Parathyroid adenoma (tissue), 2 donors: ENCODE results near the gene TIGD6.

Experiments used
- H2AFZ ChIP-seq: fragments of 300-600 bp; sonication (generic); one replicate; pipeline ENCODE4 v1.7.0; 2017; ENCODE audit warnings: antibody characterized with exemption, mild to moderate bottlenecking
- H3K27ac ChIP-seq: fragments of 300-600 bp; sonication (generic); one replicate; pipeline ENCODE4 v1.7.0; 2017
- H3K27me3 ChIP-seq: fragments of 300-600 bp; sonication (generic); one replicate; pipeline ENCODE4 v1.7.0; 2017; ENCODE audit warnings: low read length; ENCODE audit not compliant: control insufficient read depth, insufficient read depth
- H3K36me3 ChIP-seq: fragments of 300-600 bp; sonication (generic); one replicate; pipeline ENCODE4 v1.7.0; 2017; ENCODE audit warnings: low read length; ENCODE audit not compliant: control insufficient read depth, insufficient read depth
- H3K4me1 ChIP-seq: fragments of 300-600 bp; sonication (generic); one replicate; pipeline ENCODE4 v1.7.0; 2017; ENCODE audit warnings: control low read depth
- H3K4me2 ChIP-seq: fragments of 300-600 bp; sonication (generic); one replicate; pipeline ENCODE4 v1.7.0; 2017; ENCODE audit warnings: low read length
- H3K4me3 ChIP-seq: fragments of 300-600 bp; sonication (generic); one replicate; pipeline ENCODE4 v1.7.0; 2017; ENCODE audit warnings: low read depth, low read length
- H3K79me2 ChIP-seq: fragments of 300-600 bp; sonication (generic); one replicate; pipeline ENCODE4 v1.7.0; 2017; ENCODE audit warnings: control low read depth
- H3K9ac ChIP-seq: fragments of 300-600 bp; sonication (generic); one replicate; pipeline ENCODE4 v1.7.0; 2017; ENCODE audit warnings: mild to moderate bottlenecking
- H3K9me3 ChIP-seq: fragments of 300-600 bp; sonication (generic); one replicate; pipeline ENCODE4 v1.7.0; 2017; ENCODE audit warnings: low read length; ENCODE audit not compliant: control insufficient read depth
- TF ChIP-seq, protein P1 (sequence below): fragments of 300-600 bp; sonication (generic); IDR thresholded peaks from one replicate; pipeline ENCODE4 v1.7.0; 2017; ENCODE audit warnings: antibody characterized with exemption, mild to moderate bottlenecking
- donor health status: primary hyperparathyroidism.

Gene TIGD6

DNA sequence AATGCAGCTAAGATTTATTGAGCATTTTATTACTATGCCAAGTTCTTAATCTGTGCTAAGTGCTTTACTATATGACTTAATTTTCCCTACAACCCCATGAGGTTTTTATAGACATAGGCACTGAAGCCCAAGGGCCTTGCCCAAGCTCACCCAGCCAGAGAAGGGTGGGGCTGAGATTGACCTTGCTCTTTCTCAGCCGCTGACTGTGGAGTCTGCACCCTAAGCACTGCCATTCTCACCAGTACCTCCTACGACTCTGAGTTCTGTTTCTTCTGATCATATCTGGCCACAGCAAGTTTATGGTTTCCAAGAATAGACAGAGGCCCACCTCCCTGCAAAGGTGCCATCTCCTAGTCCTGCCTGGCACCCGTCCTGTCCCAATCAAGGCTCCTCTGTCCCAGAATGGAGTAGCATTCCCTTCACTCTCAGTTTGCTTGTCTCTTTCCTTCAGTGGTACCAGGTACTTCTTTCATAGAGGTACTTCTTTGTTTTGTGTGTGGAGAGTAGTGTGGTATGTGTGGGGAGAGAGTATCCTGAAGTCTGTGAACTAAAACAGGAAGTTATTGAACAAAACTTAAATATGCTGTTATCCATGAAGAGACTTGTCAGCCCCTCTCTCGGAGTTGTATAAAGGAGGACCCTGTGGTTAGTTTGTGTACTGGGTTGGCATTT is 43.3 kb upstream of the TIGD6 start:
- Histone ChIP-seq H3K79me2 (no peaks in the 10 kb centered on the region), H3K4me1 (peaks cover 18% of the 10 kb centered on the region), H3K4me2 (no peak overlapping the region), H3K4me3 (no peak overlapping the region), H2AFZ (no peak overlapping the region), H3K9ac (no peak overlapping the region), H3K36me3 (no peaks in the 10 kb centered on the region), H3K27me3 (no peaks in the 10 kb centered on the region), H3K9me3 (no peaks in the 10 kb centered on the region), H3K27ac (peak overlapping the region; percentile 11)
- TF ChIP-seq, protein P1, sequence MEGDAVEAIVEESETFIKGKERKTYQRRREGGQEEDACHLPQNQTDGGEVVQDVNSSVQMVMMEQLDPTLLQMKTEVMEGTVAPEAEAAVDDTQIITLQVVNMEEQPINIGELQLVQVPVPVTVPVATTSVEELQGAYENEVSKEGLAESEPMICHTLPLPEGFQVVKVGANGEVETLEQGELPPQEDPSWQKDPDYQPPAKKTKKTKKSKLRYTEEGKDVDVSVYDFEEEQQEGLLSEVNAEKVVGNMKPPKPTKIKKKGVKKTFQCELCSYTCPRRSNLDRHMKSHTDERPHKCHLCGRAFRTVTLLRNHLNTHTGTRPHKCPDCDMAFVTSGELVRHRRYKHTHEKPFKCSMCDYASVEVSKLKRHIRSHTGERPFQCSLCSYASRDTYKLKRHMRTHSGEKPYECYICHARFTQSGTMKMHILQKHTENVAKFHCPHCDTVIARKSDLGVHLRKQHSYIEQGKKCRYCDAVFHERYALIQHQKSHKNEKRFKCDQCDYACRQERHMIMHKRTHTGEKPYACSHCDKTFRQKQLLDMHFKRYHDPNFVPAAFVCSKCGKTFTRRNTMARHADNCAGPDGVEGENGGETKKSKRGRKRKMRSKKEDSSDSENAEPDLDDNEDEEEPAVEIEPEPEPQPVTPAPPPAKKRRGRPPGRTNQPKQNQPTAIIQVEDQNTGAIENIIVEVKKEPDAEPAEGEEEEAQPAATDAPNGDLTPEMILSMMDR = no peak

DNA sequence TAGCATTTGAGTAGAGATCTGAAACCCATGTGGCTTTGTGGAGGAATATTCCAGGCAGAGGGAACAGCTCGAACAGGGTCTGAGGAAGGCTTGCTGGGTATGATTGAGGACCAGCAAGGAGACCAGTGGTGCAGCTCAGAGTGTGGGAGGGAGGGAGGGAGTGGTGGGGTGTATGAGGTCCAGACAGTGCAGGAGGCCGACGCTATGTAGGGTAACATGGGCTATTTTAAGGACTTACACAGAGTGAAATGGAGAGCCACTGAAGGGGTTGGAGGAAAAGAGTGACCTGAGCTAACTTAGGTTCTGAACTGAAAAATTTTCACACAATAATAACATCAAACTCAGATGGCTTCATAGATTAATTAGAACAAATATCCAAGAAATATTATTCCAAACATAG is 42.0 kb upstream of the TIGD6 start:
- H2AFZ ChIP-seq = no peak overlapping the region
- no peaks in the 10 kb centered on the region for H3K27me3 ChIP-seq
- H3K79me2 ChIP-seq = no peaks in the 10 kb centered on the region
- H3K4me3 ChIP-seq = no peak overlapping the region
- no peak overlapping the region for H3K9ac ChIP-seq
- H3K4me2 ChIP-seq = no peak overlapping the region
- H3K9me3 ChIP-seq = no peaks in the 10 kb centered on the region
- H3K36me3 ChIP-seq = no peaks in the 10 kb centered on the region
- TF ChIP-seq, protein P1 = no peak
- H3K4me1 ChIP-seq = peaks cover 18% of the 10 kb centered on the region
- no peak overlapping the region for H3K27ac ChIP-seq

GRCh38 chr5:150038547-150038946 is 38.1 kb upstream of the TIGD6 start:
- no peak overlapping the region for H3K27ac ChIP-seq
- H2AFZ ChIP-seq = no peak overlapping the region
- H3K79me2 ChIP-seq = no peaks in the 10 kb centered on the region
- peaks cover 4% of the 10 kb centered on the region for H3K4me1 ChIP-seq
- TF ChIP-seq, protein P1 = no peak
- no peak overlapping the region for H3K9ac ChIP-seq
- H3K27me3 ChIP-seq = no peaks in the 10 kb centered on the region
- no peaks in the 10 kb centered on the region for H3K9me3 ChIP-seq
- no peaks in the 10 kb centered on the region for H3K36me3 ChIP-seq
- no peak overlapping the region for H3K4me2 ChIP-seq
- H3K4me3 ChIP-seq = no peak overlapping the region

- H3K27me3 ChIP-seq = no peaks in the 10 kb centered on the region
- TF ChIP-seq, protein P1 = no peak
- no peaks in the 10 kb centered on the region for H3K79me2 ChIP-seq
- no peaks in the 10 kb centered on the region for H3K36me3 ChIP-seq
- no peak overlapping the region for H3K4me3 ChIP-seq
- no peaks in the 10 kb centered on the region for H3K4me1 ChIP-seq
- no peak overlapping the region for H2AFZ ChIP-seq
- no peaks in the 10 kb centered on the region for H3K9me3 ChIP-seq
- H3K9ac ChIP-seq = no peak overlapping the region
- H3K27ac ChIP-seq = no peak overlapping the region
- no peak overlapping the region for H3K4me2 ChIP-seq
Measured at GRCh38 chr5:150036513-150036912, 36.1 kb upstream of the TIGD6 start.
